NCI-H1694 treated with DMSO at 0.1 percent for 48 hours (cell line): ENCODE data around the gene LEP.

Source experiments
- DNase-seq: peaks from one replicate; lab custom pipeline; 2025; lab: John Stamatoyannopoulos, UW

Gene LEP

GRCh38 chr7:128247108-128247507 lies 6.0 kb downstream of the LEP start:
- DNase-seq: no peak

- DNase-seq: no peak
Observed at GRCh38 chr7:128247640-128248194, 6.6 kb downstream of the LEP start.

DNA sequence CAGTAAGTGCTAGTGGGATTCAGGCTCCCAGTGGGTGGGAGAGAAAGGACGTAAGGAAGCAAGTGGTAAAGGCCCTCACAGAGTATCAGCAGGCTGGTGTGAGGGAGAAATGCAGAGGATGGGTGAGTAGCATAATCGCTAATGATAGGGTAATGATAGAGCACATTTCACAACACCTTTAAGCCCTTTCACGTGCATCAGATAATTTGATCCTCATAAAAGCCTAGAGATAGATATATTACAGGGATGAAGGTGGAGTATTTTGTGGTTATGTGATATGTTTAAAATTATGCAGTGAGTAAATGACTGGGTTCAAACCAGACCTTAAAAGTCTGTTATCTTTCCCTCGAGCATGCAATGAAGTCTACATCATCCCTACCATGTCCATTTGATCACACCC lies 10.3 kb downstream of the LEP start:
- no peak for DNase-seq

DNA sequence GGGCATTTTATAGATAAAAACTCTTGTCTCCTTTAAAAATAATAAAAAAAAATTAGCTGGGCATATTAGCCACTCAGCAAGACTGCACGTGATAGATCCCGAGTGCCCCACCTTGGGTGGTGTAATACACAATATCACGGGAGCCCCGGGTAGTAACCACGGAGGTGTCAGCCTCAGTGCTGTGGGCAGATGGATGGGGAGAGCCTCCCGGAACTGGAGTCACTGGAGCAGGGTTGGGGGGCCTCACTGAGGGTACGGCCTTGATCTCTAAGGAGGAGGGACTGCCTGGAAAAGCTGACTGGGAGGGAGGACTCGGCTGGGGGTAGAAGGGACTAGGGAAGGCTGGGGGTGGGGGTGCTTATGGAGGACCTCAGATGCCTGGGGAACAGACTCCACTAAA lies 12.6 kb downstream of the LEP start:
- no peak for DNase-seq

DNA sequence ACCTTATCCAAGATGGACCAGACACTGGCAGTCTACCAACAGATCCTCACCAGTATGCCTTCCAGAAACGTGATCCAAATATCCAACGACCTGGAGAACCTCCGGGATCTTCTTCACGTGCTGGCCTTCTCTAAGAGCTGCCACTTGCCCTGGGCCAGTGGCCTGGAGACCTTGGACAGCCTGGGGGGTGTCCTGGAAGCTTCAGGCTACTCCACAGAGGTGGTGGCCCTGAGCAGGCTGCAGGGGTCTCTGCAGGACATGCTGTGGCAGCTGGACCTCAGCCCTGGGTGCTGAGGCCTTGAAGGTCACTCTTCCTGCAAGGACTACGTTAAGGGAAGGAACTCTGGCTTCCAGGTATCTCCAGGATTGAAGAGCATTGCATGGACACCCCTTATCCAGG lies 13.4 kb downstream of the LEP start:
- DNase-seq: no peak

DNA sequence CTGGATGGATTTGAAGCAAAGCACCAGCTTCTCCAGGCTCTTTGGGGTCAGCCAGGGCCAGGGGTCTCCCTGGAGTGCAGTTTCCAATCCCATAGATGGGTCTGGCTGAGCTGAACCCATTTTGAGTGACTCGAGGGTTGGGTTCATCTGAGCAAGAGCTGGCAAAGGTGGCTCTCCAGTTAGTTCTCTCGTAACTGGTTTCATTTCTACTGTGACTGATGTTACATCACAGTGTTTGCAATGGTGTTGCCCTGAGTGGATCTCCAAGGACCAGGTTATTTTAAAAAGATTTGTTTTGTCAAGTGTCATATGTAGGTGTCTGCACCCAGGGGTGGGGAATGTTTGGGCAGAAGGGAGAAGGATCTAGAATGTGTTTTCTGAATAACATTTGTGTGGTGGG lies 14.2 kb downstream of the LEP start:
- DNase-seq: no peak

- no peak for DNase-seq
Observed at GRCh38 chr7:128257458-128257857, 16.4 kb downstream of the LEP start.

DNA sequence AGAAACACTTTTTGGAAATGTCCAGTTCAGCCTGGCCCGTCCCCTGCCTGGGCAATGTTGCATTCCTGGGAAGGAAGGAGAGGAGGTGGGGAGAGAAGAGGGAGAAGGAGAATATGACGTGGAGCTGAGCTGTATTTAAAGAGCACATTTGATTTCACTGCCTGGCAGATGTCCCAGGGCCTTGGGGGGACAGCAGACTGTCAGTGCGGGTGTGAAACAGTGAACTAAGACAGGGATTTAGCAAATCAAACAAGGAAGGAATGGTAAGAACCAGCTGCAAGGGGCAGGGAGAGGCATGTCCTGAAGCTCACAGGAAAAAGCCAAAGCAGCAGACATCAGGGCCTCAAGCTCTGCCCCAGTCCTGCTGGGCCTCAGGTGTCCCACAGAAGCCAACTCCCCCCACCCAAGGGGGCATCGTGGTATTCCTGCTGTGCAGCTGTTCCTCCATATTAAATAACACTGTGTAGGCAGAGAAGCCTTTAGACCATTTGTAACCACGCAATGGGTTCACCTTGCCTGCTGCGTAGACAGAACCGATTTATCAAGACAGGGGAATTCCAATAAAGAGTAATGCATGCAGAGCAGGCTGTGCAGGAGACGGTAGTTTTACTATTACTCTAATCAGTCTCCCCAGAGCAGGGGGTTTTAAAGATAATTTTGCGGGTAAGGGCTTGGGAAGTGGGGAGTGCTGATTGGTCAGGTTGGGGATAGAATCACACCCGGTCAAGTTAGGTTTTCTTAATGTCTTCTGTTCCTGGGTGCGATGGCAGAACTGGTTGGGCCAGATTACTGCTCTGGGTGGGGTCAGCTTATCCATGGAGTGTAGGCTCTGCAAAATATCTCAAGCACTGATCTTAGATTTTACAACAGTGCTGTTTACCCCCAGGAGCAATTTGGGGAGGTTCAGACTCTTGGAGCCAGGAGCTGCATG lies 18.3 kb downstream of the LEP start:
- DNase-seq: peak; percentile 24

- DNase-seq: no peak
Observed at GRCh38 chr7:128260069-128260795, 19.2 kb downstream of the LEP start.

GRCh38 chr7:128262273-128263028 lies 21.4 kb downstream of the LEP start:
- DNase-seq: no peak

- DNase-seq: no peak
Observed at GRCh38 chr7:128263420-128263819, 22.3 kb downstream of the LEP start.

- no peak for DNase-seq
Observed at GRCh38 chr7:128264477-128264876, 23.4 kb downstream of the LEP start.

GRCh38 chr7:128265156-128265905 lies 24.3 kb downstream of the LEP start:
- DNase-seq: no peak

DNA sequence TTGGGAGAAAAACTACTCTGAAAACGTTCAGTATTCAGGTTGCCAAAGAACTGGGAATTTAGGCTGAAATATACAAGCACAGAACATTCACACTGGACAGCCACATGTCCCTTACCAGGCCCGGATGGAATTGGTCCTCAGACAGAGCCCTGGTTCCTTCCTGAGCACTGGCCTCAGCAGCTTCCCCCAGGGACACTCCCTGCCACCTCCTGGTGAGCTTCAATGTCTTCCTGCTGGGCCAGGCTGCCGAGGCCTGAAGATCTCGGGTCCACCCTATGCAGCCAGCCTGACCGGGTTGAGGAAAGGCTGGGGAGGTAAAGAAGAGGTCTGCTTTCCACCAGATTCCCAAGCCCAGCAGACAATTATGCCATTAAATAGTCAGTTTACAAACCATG lies 24.8 kb downstream of the LEP start:
- DNase-seq: no peak

DNA sequence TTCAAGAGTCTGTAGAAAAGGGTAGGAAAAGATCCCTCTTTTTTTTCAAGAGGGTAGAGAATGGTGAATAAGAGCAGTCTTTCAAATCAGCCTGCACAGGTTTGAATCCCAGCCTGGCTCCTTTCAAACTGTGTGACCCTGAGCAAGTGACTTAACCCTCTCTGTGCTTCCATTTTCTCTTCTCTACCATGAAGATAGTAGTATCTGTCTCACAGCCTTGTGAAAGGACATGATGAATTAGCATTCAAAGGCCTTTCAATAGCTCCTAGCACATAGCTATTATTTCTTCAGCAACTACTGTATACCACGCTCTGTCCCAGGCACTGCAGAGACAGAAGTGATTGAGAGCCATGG lies 25.4 kb downstream of the LEP start:
- DNase-seq: no peak

DNA sequence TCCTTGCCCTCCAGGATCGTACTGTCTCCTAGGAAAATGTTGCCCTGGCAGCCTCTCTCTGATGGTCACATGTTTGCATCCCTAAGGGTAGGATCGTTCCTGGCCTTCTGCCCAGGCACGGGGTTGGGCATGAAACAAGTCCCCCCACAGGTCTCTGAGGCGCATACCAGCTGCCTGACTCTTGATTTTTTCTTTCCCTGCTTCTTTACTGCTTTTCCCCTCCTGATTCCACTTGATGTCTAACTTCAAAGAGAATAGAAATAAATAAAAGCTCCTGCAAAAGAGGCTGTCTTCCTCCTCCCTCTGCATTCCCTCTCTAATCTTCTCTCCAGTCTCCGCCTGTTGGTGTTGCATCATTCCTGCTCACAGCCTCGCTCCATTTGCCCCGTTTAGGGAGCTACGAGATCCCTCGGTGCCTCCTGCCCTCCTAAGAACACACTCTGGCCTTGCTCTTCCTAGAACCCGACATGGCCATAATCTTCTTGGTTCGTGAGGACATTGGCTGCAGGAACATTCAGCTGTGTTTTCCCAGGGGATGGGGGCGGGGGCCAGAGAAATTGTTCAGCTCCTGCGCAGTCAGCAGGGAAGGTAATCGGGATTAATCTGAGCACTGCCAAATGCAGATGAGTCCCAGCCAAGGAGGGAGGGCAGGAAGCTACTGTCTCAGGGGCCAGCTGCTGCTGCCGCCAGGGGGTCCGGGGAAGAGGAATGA lies 26.0 kb downstream of the LEP start:
- peak; percentile 92 for DNase-seq

DNA sequence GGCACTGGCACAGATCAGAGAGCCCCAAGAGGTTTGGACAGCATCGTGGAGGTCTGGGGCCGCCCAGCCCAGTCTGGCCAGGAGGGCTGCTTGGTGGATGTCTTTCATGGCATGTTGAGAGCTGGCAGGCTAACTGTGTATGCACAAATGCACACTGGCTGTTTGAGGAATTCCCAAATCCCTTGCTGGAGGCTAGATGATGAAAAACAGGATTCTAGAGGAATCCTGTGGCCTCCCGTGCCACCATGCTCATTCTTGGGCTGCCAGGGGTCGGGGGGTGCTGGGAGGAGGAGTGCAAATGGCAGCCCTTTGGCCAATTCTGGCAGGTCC lies 26.5 kb downstream of the LEP start:
- no peak for DNase-seq

DNA sequence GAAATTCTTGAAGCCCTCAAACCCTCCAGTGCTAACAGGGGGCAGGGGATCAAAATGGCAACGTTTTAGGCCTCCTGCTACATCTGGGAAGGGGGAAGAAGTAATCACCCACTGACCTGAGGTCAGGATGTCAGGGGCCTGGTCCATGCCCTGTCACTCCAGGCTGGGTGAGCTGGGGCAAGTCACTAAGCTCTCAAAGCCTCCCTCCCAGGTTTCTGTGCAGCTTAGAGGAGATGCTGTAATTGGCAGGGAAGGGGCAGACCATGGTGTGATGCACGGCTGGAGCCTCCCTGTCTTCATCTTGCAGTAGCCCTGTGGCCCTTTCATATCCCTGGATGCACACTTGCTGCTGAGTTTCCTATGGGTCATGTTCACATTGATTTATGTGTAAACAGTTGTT lies 27.2 kb downstream of the LEP start:
- DNase-seq: no peak

GRCh38 chr7:128270826-128271272 lies 29.8 kb downstream of the LEP start:
- DNase-seq: no peak

DNA sequence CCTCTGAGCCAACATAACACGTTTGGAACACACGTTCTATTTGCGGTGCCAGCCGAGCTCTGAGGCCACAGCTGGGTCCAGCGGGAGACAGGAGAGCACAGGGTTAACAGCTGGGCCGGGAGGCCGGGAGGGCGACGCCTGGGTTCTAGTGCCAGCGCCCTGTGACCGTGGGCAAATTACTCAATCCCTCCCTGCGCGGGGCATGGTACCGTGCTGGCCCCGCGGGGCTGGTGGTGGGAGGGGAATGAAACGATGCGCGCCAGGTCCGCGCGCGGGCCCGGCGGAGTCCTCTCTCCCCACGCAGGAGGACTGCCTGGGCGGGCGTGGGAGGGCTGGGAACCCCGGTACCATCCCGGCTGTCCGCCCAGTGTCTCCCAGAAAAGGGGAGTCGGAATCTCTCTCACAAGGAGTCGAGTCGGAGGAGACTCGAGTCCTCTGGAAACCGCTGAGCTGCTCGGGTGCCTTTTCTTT lies 30.4 kb downstream of the LEP start:
- DNase-seq: no peak

GRCh38 chr7:128271942-128272481 lies 30.9 kb downstream of the LEP start:
- DNase-seq: no peak
